Activated T-cell treated with anti-CD3 and anti-CD28 coated beads, Interleukin-2, amount 50 U/mL, for 48 hours (primary cell): Measurements from ENCODE around the gene DCXR.

Experiments
- DNase-seq, 2 experiments: peaks; one replicate each; pipeline ENCODE4 v3.0.0-alpha.2; 2020

DCXR gene

GRCh38 chr17:82008941-82009405 is 28.5 kb downstream of the DCXR start:
- no peak for DNase-seq

- no peak for DNase-seq
These were observed 29.1 kb downstream of the DCXR start for GRCh38 chr17:82008258-82008940.

- DNase-seq, result no peak
These were observed 29.8 kb downstream of the DCXR start for GRCh38 chr17:82007495-82008257.

DNA sequence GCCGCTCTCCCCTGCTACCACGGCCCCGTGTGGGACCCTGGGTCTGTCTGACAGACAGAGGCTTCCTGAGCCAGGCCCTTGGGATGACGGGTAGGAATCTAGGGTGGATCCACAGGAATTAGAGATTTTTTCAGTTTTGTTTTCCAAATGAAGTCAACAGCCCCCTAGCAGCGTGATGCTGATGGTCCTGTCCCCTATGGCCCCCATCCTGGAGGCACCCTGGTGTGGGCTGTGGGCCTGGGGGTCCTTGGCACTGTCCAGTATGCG is 30.3 kb downstream of the DCXR start:
- DNase-seq, result no peak

GRCh38 chr17:82006468-82007227 is 30.8 kb downstream of the DCXR start:
- DNase-seq, result no peak

GRCh38 chr17:82005701-82006348 is 31.7 kb downstream of the DCXR start:
- no peak for DNase-seq

GRCh38 chr17:82004517-82005455 is 32.7 kb downstream of the DCXR start:
- no peak for DNase-seq

DNA sequence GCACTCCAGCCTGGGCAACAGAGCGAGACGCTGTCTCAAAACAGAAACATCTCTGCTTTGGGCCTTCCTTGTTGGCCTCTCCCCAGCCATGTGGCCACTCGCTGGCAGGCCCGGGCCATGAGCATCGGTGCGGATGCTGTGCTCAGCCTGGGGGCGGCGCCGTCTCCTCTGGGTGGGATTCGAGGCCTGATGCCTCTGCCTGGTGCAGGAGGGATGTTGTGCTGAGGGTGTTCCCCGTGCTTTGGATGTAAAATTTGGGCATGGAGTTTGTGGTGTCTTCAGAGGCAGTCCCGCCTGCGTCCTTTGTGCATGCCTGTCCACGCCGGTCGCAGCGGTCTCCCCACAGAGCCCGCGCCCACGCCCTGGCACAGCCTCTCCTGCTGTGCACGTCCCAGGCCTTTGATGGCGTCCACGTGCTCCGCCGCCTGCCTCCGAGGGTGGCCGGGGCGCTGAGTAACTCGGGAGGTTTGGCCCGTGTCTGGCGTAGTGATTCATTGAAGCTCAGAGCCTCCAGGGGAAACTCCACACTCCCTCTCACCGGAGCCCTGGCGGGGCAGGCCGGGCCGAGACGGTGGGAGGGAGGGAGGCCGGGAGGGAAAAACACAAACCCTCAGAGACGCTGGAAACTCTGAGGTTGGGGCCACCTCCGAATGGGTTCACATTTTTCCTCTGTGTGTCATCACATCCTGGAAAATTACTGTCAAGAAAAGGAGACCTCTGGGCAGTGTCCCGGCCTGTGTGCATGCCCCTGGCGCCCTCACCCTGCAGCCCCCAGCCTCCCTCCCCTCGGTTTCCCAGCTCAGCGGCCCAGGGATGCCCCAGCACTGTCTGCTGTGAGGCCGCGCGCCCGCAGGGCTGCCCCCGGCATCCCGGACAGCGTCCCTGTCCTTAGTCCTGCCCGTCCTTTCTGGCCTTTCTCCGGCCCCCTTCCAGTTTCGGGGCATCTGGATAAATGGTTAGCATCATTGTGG is 33.8 kb downstream of the DCXR start:
- DNase-seq, result peak; percentile 51 to 62

GRCh38 chr17:82001571-82002056 is 35.9 kb downstream of the DCXR start:
- DNase-seq, result no peak

DNA sequence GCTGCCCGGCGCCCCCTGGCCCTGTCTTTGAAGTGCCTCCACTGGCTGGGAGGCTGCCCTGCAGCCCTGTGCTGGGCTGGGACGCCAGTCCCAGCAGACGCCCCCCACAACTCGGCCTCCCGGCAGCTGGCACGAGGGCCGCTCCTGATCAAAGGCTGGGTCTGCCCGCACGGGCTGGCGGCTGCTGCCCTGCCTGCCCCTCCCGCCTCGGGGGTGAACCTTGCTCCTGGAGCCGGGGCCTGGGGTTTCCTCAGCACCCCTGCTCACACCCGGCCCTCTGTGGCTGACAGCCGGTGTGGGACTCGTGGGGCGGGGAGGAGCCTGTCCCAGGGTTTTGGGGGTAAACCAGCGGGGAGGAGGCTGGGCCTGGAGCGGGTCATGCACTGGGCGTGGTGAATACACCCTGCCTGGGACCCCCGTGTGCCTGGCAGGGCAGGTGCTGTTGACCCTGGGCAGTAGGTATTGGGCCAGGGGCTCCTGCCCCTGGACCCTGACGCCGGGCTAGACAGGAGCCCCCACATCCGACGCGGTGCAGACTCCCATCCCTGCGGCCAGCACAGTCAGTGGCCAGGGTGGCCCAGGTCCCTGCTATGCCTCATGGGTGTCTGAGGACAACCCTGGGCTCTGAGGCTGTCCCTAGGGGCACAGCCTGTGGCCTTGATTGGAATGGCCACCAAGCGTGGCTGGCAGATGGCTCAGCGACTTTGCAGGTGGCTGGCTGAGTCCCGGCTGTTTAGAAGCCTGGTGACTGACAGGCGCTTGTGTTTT is 36.5 kb downstream of the DCXR start:
- DNase-seq, result no peak

DNA sequence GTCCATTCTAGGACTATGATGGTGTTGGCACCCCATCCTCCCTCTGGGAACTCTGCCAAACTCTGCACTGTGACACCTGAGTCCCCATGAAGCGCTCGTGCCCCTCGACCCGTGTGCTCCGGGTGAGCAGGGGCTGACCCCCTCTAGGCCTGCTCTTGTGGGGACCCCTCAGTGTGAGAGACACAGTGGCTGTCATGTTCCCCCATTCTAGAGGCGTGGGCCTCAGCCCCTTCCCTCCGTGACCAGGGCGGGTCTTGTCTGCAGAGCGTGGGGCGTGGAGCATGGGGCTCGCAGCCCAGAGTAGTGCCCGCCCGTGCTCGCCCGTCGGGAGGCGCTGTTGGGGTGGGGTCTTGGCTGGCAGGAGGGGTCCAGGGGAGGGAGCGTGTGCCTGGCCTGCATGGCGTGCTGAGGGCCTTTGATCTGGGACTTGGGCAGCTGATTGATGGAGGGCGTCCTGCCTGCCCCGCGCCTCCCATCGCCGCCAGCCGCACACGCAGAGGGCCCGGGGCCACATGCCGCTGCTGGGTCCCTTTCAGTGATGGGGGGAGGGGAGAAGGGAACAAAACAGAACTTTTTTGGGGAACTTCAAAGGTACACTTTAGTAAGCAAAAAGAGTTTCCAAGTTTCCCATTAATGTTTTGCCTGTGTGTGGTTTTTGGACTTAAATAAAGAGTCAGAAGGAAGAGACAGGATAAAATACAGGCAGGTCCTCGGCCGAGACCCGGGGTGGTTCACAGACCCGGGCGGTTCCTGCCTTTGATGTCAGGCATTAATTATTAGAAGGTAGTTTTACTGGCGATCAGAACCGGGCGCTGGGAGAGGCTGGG is 37.3 kb downstream of the DCXR start:
- DNase-seq, result no peak

- DNase-seq, result no peak
These were observed 37.9 kb downstream of the DCXR start for GRCh38 chr17:81999587-81999975.

DNA sequence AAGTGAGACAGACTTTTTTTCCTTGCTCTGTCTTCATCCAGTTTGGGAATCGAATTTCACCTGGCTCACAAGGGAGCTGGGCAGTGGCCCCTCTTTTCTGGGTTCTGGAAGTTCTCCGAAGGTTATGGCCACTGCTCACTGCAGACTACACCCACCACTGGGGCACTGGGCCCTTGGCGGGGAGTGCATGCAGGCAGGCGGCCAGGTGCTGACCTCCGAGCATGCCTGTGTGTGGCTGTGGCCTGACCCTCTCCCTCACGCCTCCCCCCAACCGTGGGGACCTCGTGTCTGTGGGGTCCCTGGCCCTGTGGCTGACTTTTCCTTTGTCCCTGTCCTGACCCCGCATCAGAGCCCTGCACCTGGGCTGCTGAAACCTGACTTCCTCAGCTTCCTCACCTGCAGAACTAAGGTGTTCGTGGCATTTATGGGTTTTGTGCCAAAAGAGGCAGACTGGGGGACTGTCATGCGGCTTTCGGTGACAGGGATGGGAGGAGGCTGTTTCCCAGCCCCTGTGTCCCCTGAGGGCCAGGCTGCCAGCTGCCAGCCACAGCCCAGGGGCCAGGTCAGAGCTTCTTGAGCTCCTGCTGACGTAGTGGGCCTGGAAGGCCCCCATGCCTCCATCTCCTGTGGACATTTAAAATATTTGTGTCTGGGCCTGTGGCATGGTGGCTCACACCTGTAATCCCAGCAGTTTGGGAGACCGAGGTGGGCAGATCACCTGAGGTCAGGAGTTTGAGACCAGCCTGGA is 38.6 kb downstream of the DCXR start:
- DNase-seq, result no peak

DNA sequence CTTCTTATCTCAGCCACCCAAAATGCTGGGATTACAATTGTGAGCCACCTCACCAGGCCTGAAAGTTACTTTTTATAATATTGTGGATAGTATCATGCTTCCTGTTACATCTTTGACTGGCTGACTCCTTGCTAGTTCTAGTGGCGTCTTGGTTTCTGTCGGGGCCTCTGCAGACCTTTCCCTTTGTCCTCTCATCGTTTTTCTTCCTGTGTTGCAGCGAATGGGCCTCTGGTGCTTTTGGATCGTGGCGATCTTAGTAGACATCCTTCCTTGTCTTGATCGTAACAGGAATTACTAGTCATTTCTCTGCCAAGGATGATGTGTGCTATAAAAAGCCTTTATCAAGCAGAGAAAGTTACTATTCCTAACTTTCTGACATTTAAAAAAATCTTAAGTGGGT is 39.3 kb downstream of the DCXR start:
- no peak for DNase-seq

GRCh38 chr17:81996757-81997441 is 40.6 kb downstream of the DCXR start:
- no peak for DNase-seq

- no peak for DNase-seq
These were observed 41.2 kb downstream of the DCXR start for GRCh38 chr17:81996232-81996756.

DNA sequence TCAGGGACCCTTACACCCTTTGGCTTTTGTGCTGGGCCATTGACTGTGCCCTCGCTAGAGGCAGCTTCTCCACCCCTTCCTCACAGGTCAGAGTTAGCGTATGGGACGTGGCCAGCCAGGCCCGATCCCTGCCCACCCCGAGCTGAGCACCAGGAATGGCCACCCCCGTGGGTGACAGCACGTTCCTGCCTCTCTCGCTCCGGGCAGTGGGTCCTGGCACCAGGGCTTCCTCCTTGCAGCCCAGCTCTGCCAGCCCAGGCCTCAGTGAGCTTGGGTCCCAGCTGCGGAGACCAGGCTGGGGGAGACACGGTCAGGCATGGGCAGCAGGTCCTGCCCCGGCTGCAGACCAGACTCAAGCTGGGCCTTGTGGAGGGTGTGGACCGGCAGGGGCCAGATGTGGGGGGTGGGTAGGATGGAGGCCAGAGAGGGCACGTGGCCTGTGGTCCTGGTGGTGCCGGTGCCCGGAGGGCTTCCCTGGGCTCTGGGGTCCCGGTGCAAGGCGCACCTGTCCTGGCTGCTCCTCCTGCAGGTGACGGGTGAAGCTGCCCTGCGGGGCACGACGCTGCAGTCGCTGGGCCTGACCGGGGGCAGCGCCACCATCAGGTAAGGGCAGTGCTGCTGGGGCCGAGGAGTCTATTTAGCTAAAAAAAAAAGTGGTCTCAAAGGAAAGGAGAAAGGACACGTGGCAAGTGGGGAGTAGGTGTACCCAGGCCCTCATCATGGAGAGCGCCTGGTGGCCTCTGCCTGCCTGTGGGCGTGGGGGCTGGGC is 41.9 kb downstream of the DCXR start:
- DNase-seq, result no peak
